Activated T-cell treated with anti-CD3 and anti-CD28 coated beads, Interleukin-2, amount 50 U/mL, for 24 hours (primary cell): ENCODE data around the gene LRRC8D.

ENCODE experiments used
- DNase-seq: peaks from one replicate; pipeline ENCODE4 v3.0.0-alpha.2; 2020
- H3K27ac Mint-ChIP-seq: 2 replicates; pipeline ENCODE4 v1.8.0; 2020; ENCODE audit warnings: mild to moderate bottlenecking, mixed read lengths
- H3K27me3 Mint-ChIP-seq: 2 replicates; pipeline ENCODE4 v1.8.0; 2020; ENCODE audit warnings: mixed read lengths
- H3K36me3 Mint-ChIP-seq: 2 replicates; pipeline ENCODE4 v1.8.0; 2020; ENCODE audit warnings: low read depth, mixed read lengths
- H3K4me1 Mint-ChIP-seq: 2 replicates; pipeline ENCODE4 v1.8.0; 2020; ENCODE audit warnings: low read depth, mixed read lengths
- H3K4me3 Mint-ChIP-seq: 2 replicates; pipeline ENCODE4 v1.8.0; 2020; ENCODE audit warnings: mild to moderate bottlenecking, moderate library complexity, mixed read lengths
- H3K9me3 Mint-ChIP-seq: 2 replicates; pipeline ENCODE4 v1.8.0; 2020; ENCODE audit warnings: mixed read lengths

The LRRC8D gene

GRCh38 chr1:89800022-89800655 is 20.7 kb upstream of the LRRC8D start:
- Mint-ChIP-seq H3K27me3 (no peaks in the 10 kb centered on the region), H3K4me3 (no peak overlapping the region), H3K27ac (no peak overlapping the region), H3K36me3 (no peaks in the 10 kb centered on the region), H3K4me1 (peaks cover 7% of the 10 kb centered on the region), H3K9me3 (no peaks in the 10 kb centered on the region)
- DNase-seq, result no peak

- Mint-ChIP-seq H3K36me3 (no peaks in the 10 kb centered on the region), H3K27ac (no peak overlapping the region), H3K9me3 (no peaks in the 10 kb centered on the region), H3K4me1 (peaks cover 7% of the 10 kb centered on the region), H3K27me3 (no peaks in the 10 kb centered on the region), H3K4me3 (no peak overlapping the region)
- DNase-seq, result no peak
Observed at GRCh38 chr1:89800718-89801117, 20.1 kb upstream of the LRRC8D start.

- H3K27me3 Mint-ChIP-seq, result no peaks in the 10 kb centered on the region
- H3K9me3 Mint-ChIP-seq, result no peaks in the 10 kb centered on the region
- H3K36me3 Mint-ChIP-seq, result no peaks in the 10 kb centered on the region
- DNase-seq, result no peak
- no peak overlapping the region for H3K27ac Mint-ChIP-seq
- no peak overlapping the region for H3K4me3 Mint-ChIP-seq
- H3K4me1 Mint-ChIP-seq, result peaks cover 7% of the 10 kb centered on the region
Observed at GRCh38 chr1:89802051-89802450, 18.8 kb upstream of the LRRC8D start.

GRCh38 chr1:89802841-89803240 is 18.0 kb upstream of the LRRC8D start:
- Mint-ChIP-seq H3K36me3 (no peaks in the 10 kb centered on the region), H3K9me3 (no peaks in the 10 kb centered on the region), H3K27ac (no peak overlapping the region), H3K4me3 (no peak overlapping the region), H3K27me3 (no peaks in the 10 kb centered on the region), H3K4me1 (peaks cover 7% of the 10 kb centered on the region)
- no peak for DNase-seq

- H3K9me3 Mint-ChIP-seq, result no peaks in the 10 kb centered on the region
- peaks cover 3% of the 10 kb centered on the region for H3K4me1 Mint-ChIP-seq
- no peaks in the 10 kb centered on the region for H3K36me3 Mint-ChIP-seq
- H3K4me3 Mint-ChIP-seq, result no peak overlapping the region
- no peak overlapping the region for H3K27ac Mint-ChIP-seq
- H3K27me3 Mint-ChIP-seq, result no peaks in the 10 kb centered on the region
- DNase-seq, result peak; percentile 81
Observed at GRCh38 chr1:89804642-89805237, 16.1 kb upstream of the LRRC8D start.

- Mint-ChIP-seq H3K27ac (no peak overlapping the region), H3K27me3 (peaks cover under 1% of the 10 kb centered on the region), H3K9me3 (no peaks in the 10 kb centered on the region), H3K4me3 (no peak overlapping the region), H3K4me1 (no peaks in the 10 kb centered on the region), H3K36me3 (no peaks in the 10 kb centered on the region)
- DNase-seq, result no peak
Observed at GRCh38 chr1:89806616-89807015, 14.2 kb upstream of the LRRC8D start.

GRCh38 chr1:89807503-89807902 is 13.3 kb upstream of the LRRC8D start:
- Mint-ChIP-seq H3K9me3 (no peaks in the 10 kb centered on the region), H3K36me3 (no peaks in the 10 kb centered on the region), H3K4me1 (no peaks in the 10 kb centered on the region), H3K27ac (no peak overlapping the region), H3K27me3 (peaks cover 2% of the 10 kb centered on the region), H3K4me3 (no peak overlapping the region)
- no peak for DNase-seq

GRCh38 chr1:89807983-89808382 is 12.8 kb upstream of the LRRC8D start:
- Mint-ChIP-seq H3K36me3 (no peaks in the 10 kb centered on the region), H3K9me3 (no peaks in the 10 kb centered on the region), H3K27me3 (peaks cover 2% of the 10 kb centered on the region), H3K4me1 (no peaks in the 10 kb centered on the region), H3K4me3 (no peak overlapping the region), H3K27ac (no peak overlapping the region)
- DNase-seq, result no peak

- Mint-ChIP-seq H3K27me3 (peaks cover 2% of the 10 kb centered on the region), H3K4me3 (no peak overlapping the region), H3K36me3 (no peaks in the 10 kb centered on the region), H3K27ac (no peak overlapping the region), H3K9me3 (no peaks in the 10 kb centered on the region), H3K4me1 (no peaks in the 10 kb centered on the region)
- DNase-seq, result no peak
Observed at GRCh38 chr1:89808441-89809117, 12.3 kb upstream of the LRRC8D start.

GRCh38 chr1:89809556-89809955 is 11.3 kb upstream of the LRRC8D start:
- H3K4me1 Mint-ChIP-seq, result no peaks in the 10 kb centered on the region
- no peaks in the 10 kb centered on the region for H3K36me3 Mint-ChIP-seq
- H3K27ac Mint-ChIP-seq, result no peak overlapping the region
- H3K27me3 Mint-ChIP-seq, result peaks cover 2% of the 10 kb centered on the region
- no peaks in the 10 kb centered on the region for H3K9me3 Mint-ChIP-seq
- H3K4me3 Mint-ChIP-seq, result no peak overlapping the region
- DNase-seq, result no peak

- no peak for DNase-seq
- no peaks in the 10 kb centered on the region for H3K4me1 Mint-ChIP-seq
- peaks cover 2% of the 10 kb centered on the region for H3K27me3 Mint-ChIP-seq
- no peaks in the 10 kb centered on the region for H3K36me3 Mint-ChIP-seq
- no peaks in the 10 kb centered on the region for H3K9me3 Mint-ChIP-seq
- H3K27ac Mint-ChIP-seq, result no peak overlapping the region
- H3K4me3 Mint-ChIP-seq, result no peak overlapping the region
Observed at GRCh38 chr1:89810302-89810701, 10.5 kb upstream of the LRRC8D start.

GRCh38 chr1:89810880-89811279 is 10.0 kb upstream of the LRRC8D start:
- no peak for DNase-seq
- Mint-ChIP-seq H3K36me3 (no peaks in the 10 kb centered on the region), H3K9me3 (no peaks in the 10 kb centered on the region), H3K4me1 (peaks cover 4% of the 10 kb centered on the region), H3K4me3 (no peak overlapping the region), H3K27ac (no peak overlapping the region), H3K27me3 (peaks cover 2% of the 10 kb centered on the region)

- Mint-ChIP-seq H3K36me3 (no peaks in the 10 kb centered on the region), H3K27me3 (peaks cover 2% of the 10 kb centered on the region), H3K4me3 (no peak overlapping the region), H3K4me1 (peaks cover 4% of the 10 kb centered on the region), H3K9me3 (no peaks in the 10 kb centered on the region), H3K27ac (no peak overlapping the region)
- DNase-seq, result no peak
Observed at GRCh38 chr1:89812992-89813391, 7.8 kb upstream of the LRRC8D start.

GRCh38 chr1:89815040-89815439 is 5.8 kb upstream of the LRRC8D start:
- no peak overlapping the region for H3K4me3 Mint-ChIP-seq
- DNase-seq, result no peak
- no peak overlapping the region for H3K27ac Mint-ChIP-seq
- no peaks in the 10 kb centered on the region for H3K9me3 Mint-ChIP-seq
- no peaks in the 10 kb centered on the region for H3K36me3 Mint-ChIP-seq
- H3K27me3 Mint-ChIP-seq, result peaks cover 2% of the 10 kb centered on the region
- peaks cover 13% of the 10 kb centered on the region for H3K4me1 Mint-ChIP-seq

GRCh38 chr1:89815611-89816010 is 5.2 kb upstream of the LRRC8D start:
- Mint-ChIP-seq H3K4me1 (peaks cover 19% of the 10 kb centered on the region), H3K27me3 (peaks cover 2% of the 10 kb centered on the region), H3K27ac (no peak overlapping the region)

More at GRCh38 chr1:89815611-89816010, 5.2 kb upstream of the LRRC8D start:
- DNase-seq, result no peak
- no peak overlapping the region for H3K4me3 Mint-ChIP-seq
- no peaks in the 10 kb centered on the region for H3K9me3 Mint-ChIP-seq
- no peaks in the 10 kb centered on the region for H3K36me3 Mint-ChIP-seq
